OCI-LY3 (cell line): Measurements from ENCODE around the gene PODNL1.

Experiments
- EZH2phosphoT487 ChIP-seq: fragments of 200-600 bp; shearing (Covaris generic); IDR thresholded peaks from 2 replicates; pipeline ENCODE4 v1.6.1; 2018; ENCODE audit warnings: antibody characterized with exemption, mixed run types, low read depth
- TF ChIP-seq, protein P1 (sequence below): fragments of 200-600, 300-600 bp; sonication (generic); IDR thresholded peaks from 2 replicates; pipeline ENCODE4 v1.5.1; 2014; ENCODE audit warnings: antibody characterized with exemption, low read length, low read depth

DNA sequence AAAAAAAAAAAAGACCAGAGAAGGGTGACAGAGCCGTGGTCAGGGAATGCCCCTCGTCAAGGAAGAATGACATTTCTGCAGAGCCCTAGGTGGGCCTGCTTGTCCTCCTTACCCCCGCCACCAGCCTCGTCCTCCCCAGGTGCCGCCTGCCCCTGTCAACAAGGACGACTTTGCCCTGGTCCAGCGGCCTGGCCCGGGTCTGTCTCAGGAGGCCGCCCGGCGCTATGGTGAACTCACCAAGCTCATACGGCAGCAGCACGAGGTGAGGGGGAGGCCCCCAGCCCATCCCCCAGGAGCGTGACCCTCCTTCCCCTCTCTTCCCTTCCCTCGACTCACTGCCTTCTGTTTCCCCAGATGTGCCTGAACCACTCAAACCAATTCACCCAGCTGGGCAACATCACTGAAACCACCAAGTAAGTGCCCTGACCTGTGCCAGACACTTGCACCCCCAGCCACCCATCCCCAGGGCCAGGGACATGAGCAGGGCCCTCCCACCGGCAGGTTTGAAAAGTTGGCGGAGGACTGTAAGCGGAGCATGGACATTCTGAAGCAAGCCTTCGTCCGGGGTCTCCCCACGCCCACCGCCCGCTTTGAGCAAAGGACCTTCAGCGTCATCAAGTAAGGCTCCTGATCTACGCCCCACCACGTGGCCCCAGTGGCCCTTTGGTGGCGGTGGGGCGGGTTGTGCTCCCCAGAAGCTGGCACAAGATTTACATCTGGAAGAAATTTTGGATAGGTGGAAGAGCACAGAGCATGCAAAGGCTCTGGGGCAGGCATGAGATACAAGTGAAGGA lies 14.8 kb downstream of the PODNL1 start:
- TF ChIP-seq, protein P1, sequence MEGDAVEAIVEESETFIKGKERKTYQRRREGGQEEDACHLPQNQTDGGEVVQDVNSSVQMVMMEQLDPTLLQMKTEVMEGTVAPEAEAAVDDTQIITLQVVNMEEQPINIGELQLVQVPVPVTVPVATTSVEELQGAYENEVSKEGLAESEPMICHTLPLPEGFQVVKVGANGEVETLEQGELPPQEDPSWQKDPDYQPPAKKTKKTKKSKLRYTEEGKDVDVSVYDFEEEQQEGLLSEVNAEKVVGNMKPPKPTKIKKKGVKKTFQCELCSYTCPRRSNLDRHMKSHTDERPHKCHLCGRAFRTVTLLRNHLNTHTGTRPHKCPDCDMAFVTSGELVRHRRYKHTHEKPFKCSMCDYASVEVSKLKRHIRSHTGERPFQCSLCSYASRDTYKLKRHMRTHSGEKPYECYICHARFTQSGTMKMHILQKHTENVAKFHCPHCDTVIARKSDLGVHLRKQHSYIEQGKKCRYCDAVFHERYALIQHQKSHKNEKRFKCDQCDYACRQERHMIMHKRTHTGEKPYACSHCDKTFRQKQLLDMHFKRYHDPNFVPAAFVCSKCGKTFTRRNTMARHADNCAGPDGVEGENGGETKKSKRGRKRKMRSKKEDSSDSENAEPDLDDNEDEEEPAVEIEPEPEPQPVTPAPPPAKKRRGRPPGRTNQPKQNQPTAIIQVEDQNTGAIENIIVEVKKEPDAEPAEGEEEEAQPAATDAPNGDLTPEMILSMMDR, result no peak
- no peak for TF ChIP-seq EZH2phosphoT487
